ENCODE data around the gene CTIF. TPM values are rescaled to one million over a fixed set of nuclear protein-coding genes. Genes with fewer than 3 reads are reported as not detected.

Gene CTIF
- total and polyA plus RNA-seq, 2 donors, result 1.7 to 11.3 TPM

DNA sequence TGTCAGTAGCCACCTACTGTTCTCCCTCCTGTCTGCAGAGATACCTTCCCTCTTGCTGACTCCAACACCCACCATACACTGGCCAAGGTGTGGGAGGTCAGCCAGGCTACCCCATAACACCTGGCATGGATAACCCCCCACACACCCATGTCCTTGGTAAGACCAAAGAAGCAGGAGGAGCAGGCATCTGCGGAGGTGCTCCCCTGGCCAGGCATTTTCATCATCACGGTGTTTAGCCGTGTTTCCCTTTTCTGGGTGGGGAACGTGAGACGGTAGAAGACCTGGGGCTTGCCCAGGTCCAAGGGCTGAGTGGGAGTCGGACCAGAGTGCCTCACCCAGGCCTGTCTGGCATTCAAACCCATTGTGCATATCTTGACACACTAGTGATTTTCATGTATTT lies 261.6 kb downstream of the CTIF start:
- Histone ChIP-seq H3K36me3 (ENCODE audit: control insufficient read depth in 2 of 2, insufficient read depth in 2 of 2, low read length in 1 of 2) (no peaks in the 10 kb centered on the region), H3K27me3 (ENCODE audit: control insufficient read depth in 2 of 2, insufficient read depth in 1 of 2, low read length in 1 of 2) (no peaks in the 10 kb centered on the region), H3K4me3 (ENCODE audit: low read length in 2 of 2) (no peak overlapping the region), H3K4me1 (ENCODE audit: control insufficient read depth in 2 of 2, insufficient read depth in 2 of 2, low read length in 2 of 2) (no peaks in the 10 kb centered on the region), H3K27ac (ENCODE audit: low read depth in 1 of 2, low read length in 1 of 2) (no peak overlapping the region), H3K9me3 (ENCODE audit: control insufficient read depth in 2 of 2, insufficient read depth in 1 of 2, low read length in 1 of 2) (no peaks in the 10 kb centered on the region)
- DNase-seq (ENCODE audit: low read depth in 6 of 9, low spot score in 9 of 9), result no peak
- 97% methylated on average over 6 of the region's 6 CpGs for WGBS

DNA sequence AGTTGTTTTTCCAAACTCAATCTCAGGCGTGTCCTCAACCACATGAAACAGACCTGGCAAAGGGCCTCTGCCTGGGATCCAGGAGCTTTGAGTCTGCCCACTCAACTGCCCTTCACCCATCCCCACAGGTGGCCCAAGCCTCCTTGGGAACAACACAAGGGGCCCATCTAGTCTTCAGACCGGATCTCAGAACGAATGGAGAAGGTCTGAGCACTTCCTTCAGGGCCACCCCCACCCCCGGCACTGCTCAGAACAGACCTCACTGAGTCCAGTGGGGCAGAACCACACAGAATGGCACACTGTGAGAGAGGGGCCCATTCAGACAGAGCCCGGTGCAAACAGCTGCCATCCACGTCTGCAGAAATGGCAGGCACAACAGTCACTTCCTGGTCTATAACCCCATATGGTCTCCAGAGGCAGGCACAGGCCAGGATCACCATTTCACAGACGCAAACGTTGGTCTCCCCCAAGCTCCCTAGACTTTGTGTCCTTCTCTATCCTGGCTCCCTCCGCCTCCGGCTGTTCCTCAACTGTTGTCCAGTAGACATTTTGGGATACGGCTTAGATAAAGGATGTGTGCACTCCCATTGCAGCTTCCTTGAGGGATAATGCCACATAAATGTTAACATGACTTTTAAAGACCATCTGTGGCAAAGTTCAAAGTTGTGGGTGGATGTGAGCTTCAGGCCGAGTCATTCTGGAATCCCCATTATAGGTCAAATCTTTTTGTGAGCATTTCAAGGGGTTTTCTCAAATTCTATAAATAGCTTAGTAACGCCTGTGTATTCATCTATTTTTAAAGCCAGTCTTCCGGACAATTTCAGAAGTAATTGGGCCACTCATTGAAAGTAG lies 262.3 kb downstream of the CTIF start:
- Histone ChIP-seq H3K4me1 (ENCODE audit: control insufficient read depth in 2 of 2, insufficient read depth in 2 of 2, low read length in 2 of 2) (no peaks in the 10 kb centered on the region), H3K9me3 (ENCODE audit: control insufficient read depth in 2 of 2, insufficient read depth in 1 of 2, low read length in 1 of 2) (no peaks in the 10 kb centered on the region), H3K27ac (ENCODE audit: low read depth in 1 of 2, low read length in 1 of 2) (no peak overlapping the region), H3K27me3 (ENCODE audit: control insufficient read depth in 2 of 2, insufficient read depth in 1 of 2, low read length in 1 of 2) (no peaks in the 10 kb centered on the region), H3K4me3 (ENCODE audit: low read length in 2 of 2) (no peak overlapping the region), H3K36me3 (ENCODE audit: control insufficient read depth in 2 of 2, insufficient read depth in 2 of 2, low read length in 1 of 2) (no peaks in the 10 kb centered on the region)
- DNase-seq (ENCODE audit: low read depth in 6 of 9, low spot score in 9 of 9), result no peak
- 93% methylated on average over 14 of the region's 14 CpGs for WGBS

DNA sequence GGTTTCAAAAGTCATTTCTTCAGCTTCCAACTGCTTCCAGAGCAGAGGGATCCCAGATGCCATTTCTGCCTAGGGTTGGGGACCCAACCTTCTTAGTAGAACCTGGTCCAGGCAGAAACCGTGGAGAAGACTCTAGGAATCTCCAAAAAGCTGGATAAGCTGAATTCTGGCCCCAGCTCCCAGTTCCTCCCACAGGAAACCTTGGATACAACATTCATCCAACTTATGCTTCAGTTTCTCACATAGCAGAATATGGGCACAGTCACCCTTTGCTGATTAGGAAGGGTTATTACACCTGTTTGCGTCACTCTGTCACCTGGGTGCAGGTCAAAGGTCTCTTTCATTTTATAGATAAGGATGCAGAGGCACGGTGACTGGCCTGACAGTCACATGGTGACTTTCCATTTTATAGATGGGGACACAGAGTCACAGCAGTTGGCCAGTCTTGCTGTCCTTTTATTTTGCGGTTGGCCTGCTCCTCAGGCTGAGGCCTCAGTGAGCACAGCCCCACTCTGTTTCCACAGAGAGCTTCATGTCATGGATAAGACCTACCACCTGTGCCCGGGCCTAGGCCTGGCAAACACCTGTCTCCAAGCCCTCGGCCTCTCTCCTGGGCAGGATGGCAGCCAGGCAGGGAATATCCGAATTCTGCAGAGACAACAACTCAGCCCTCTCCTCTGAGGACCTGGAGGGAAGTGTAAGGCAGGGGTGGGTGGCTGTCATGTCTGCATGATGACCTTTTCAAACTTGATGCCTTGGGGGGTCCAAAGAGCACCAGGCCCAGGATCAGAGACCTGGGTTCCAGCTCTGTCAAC lies 263.1 kb downstream of the CTIF start:
- no peaks in the 10 kb centered on the region for H3K27me3 ChIP-seq (ENCODE audit: control insufficient read depth in 2 of 2, insufficient read depth in 1 of 2, low read length in 1 of 2)
- peaks cover 0 to 6% of the 10 kb centered on the region in 2 donors for H3K4me1 ChIP-seq (ENCODE audit: control insufficient read depth in 2 of 2, insufficient read depth in 2 of 2, low read length in 2 of 2)
- H3K27ac ChIP-seq (ENCODE audit: low read depth in 1 of 2, low read length in 1 of 2), result no peak overlapping the region
- WGBS, result 95% methylated on average over 7 of the region's 7 CpGs
- H3K9me3 ChIP-seq (ENCODE audit: control insufficient read depth in 2 of 2, insufficient read depth in 1 of 2, low read length in 1 of 2), result no peaks in the 10 kb centered on the region
- no peak overlapping the region for H3K4me3 ChIP-seq (ENCODE audit: low read length in 2 of 2)
- DNase-seq (ENCODE audit: low read depth in 6 of 9, low spot score in 9 of 9), result no peak
- no peaks in the 10 kb centered on the region for H3K36me3 ChIP-seq (ENCODE audit: control insufficient read depth in 2 of 2, insufficient read depth in 2 of 2, low read length in 1 of 2)

DNA sequence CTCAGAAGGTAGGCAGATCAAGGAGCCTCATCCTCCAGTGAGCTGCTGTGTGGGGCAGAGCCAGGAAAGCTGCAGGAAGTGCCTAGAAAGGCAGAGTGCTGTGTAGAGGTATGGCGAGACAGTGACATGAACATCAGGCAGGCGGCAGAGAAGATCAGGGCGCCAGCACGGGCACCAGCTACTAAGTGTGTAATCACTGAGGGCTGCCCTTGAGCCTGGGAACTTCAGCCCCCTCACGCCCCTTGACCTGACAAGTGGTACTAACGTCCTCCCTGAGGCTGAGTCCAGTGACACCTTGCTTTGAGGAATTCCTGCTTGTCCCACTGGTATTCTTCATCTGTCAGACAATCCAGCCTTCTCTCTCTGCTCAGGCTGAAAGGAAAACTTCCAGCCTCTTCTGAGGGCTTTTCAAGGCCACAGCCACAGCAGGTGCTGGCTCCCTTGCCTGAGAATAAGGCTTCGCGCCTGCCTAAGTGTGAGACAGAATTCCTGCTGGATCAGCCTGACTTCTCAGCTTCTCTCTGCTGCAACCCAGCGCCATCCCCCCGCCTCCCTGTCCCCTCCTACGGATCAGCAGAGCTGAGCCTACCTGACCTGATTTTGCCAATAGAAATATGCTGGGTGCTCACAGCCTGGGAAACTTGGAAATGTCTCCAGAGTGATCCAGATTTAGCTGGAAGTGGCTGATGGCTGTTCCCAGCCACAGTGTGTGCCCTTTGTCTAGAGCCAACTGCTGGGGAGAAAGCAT lies 263.9 kb downstream of the CTIF start:
- DNase-seq (ENCODE audit: low read depth in 6 of 9, low spot score in 9 of 9), result no peak
- H3K27me3 ChIP-seq (ENCODE audit: control insufficient read depth in 2 of 2, insufficient read depth in 1 of 2, low read length in 1 of 2), result no peaks in the 10 kb centered on the region
- peaks cover 0 to 8% of the 10 kb centered on the region in 2 donors for H3K4me1 ChIP-seq (ENCODE audit: control insufficient read depth in 2 of 2, insufficient read depth in 2 of 2, low read length in 2 of 2)
- H3K27ac ChIP-seq (ENCODE audit: low read depth in 1 of 2, low read length in 1 of 2), result no peak overlapping the region
- WGBS, result 96% methylated on average over 11 of the region's 11 CpGs
- no peaks in the 10 kb centered on the region for H3K36me3 ChIP-seq (ENCODE audit: control insufficient read depth in 2 of 2, insufficient read depth in 2 of 2, low read length in 1 of 2)
- H3K9me3 ChIP-seq (ENCODE audit: control insufficient read depth in 2 of 2, insufficient read depth in 1 of 2, low read length in 1 of 2), result no peaks in the 10 kb centered on the region
- no peak overlapping the region for H3K4me3 ChIP-seq (ENCODE audit: low read length in 2 of 2)

DNA sequence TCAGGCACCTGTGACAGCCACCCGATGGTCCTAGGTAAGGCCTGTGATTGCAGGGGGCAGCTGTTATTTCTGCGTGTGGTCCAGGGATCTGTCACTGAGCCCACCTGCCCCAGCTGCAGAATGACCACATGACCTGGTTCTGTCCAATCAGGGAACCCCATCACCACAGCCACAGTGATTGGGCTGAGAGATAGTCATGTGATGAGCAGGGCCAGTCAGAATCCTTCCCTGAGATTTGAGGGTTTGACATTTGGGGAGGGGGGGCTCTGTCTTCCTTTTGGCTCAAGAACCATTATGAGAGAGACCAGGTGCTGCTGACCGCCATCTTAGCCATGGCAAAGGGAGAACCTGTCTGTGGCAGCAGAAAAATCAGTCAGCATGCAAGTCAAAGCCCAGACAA lies 264.7 kb downstream of the CTIF start:
- 96% methylated on average over 3 of the region's 3 CpGs for WGBS
- Histone ChIP-seq H3K4me1 (ENCODE audit: control insufficient read depth in 2 of 2, insufficient read depth in 2 of 2, low read length in 2 of 2) (peaks cover 0 to 8% of the 10 kb centered on the region in 2 donors), H3K36me3 (ENCODE audit: control insufficient read depth in 2 of 2, insufficient read depth in 2 of 2, low read length in 1 of 2) (no peaks in the 10 kb centered on the region), H3K4me3 (ENCODE audit: low read length in 2 of 2) (no peak overlapping the region), H3K27ac (ENCODE audit: low read depth in 1 of 2, low read length in 1 of 2) (no peak overlapping the region), H3K9me3 (ENCODE audit: control insufficient read depth in 2 of 2, insufficient read depth in 1 of 2, low read length in 1 of 2) (no peaks in the 10 kb centered on the region), H3K27me3 (ENCODE audit: control insufficient read depth in 2 of 2, insufficient read depth in 1 of 2, low read length in 1 of 2) (no peaks in the 10 kb centered on the region)
- DNase-seq (ENCODE audit: low read depth in 6 of 9, low spot score in 9 of 9), result no peak

DNA sequence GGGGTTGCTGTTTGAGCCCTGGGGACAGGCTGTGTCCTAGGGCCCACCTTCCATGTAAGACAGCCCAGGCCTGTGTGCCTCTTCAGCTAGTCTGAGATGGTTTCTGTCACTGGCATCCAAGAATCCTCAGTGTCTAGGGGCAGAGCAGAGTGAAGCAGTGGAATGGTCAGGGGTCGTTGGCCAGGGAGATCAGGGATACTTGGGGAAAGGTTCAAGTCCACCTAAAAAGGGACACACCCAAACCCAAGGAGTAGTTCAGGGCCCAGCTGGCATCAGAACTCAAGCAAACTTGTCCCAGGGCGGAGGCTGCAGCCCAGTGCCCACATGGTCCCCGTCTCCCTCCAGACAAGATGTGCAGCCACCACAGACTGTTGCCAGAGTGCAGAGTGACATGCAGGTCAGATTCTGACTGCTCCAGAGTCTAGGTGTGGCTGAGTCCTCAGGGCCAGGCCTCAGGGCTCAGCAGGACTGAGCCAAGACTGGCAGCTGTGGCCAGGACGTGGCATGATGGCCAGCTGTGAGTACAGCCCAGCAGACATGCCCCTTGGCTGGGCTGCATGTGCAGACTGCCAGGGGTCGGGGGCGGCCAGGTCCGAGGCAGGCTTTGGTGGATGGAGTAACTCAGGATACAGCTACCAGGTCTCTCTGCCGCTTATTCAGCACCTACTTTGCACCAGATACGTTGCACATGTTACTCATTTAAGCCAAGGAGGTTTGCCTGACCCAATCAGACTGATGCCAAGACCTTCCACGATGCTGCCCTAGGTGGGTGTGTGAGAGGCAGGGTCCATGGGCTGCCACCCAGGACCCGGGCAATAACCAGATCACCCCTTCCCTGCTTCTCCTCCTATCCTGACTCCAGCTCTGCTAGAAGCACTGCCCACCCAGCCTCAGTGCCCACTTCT lies 265.4 kb downstream of the CTIF start:
- WGBS, result 96% methylated on average over 11 of the region's 11 CpGs
- no peaks in the 10 kb centered on the region for H3K27me3 ChIP-seq (ENCODE audit: control insufficient read depth in 2 of 2, insufficient read depth in 1 of 2, low read length in 1 of 2)
- no peak overlapping the region for H3K4me3 ChIP-seq (ENCODE audit: low read length in 2 of 2)
- peaks cover 0 to 8% of the 10 kb centered on the region in 2 donors for H3K4me1 ChIP-seq (ENCODE audit: control insufficient read depth in 2 of 2, insufficient read depth in 2 of 2, low read length in 2 of 2)
- H3K27ac ChIP-seq (ENCODE audit: low read depth in 1 of 2, low read length in 1 of 2), result no peak overlapping the region
- H3K9me3 ChIP-seq (ENCODE audit: control insufficient read depth in 2 of 2, insufficient read depth in 1 of 2, low read length in 1 of 2), result no peaks in the 10 kb centered on the region
- DNase-seq (ENCODE audit: low read depth in 6 of 9, low spot score in 9 of 9), result no peak
- no peaks in the 10 kb centered on the region for H3K36me3 ChIP-seq (ENCODE audit: control insufficient read depth in 2 of 2, insufficient read depth in 2 of 2, low read length in 1 of 2)

DNA sequence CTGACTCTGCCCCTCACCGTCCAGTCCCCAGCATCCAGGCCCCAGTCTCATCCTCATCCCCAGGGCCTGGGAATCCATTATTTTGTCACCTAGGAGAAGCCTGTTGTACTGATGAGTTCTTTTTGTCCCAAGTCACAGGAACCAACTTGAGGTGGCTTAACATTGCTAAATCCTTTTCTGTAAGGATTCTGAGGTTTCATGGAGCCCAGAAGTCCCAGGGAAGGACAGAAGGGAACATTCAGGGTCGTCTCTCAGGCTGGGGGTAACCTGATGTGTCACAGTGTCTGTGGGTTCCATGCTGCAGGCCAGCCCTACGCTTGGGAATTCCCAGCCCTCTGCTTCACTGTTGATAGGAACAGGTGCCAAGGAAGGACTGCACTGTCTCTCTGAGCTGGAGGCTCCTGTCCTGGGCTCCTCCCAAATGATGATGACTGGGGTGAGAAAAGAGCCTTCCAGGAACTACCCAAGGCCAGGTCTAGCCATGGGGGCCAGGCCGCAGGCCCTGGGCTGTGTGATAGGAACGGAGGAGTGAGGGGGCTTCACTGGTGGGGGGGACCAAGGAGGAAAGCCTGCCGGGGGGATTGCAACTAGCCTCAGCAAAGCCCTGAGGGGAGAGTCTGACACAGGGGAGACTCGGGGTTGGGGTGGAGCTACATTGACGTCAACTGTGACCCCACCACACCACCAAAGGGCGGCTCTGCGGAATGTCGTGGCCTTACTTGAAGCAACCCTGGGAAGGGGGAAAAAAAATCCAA lies 266.2 kb downstream of the CTIF start:
- DNase-seq (ENCODE audit: low read depth in 6 of 9, low spot score in 9 of 9), result no peak
- Histone ChIP-seq H3K27ac (ENCODE audit: low read depth in 1 of 2, low read length in 1 of 2) (no peak overlapping the region), H3K4me3 (ENCODE audit: low read length in 2 of 2) (no peak overlapping the region), H3K27me3 (ENCODE audit: control insufficient read depth in 2 of 2, insufficient read depth in 1 of 2, low read length in 1 of 2) (no peaks in the 10 kb centered on the region), H3K9me3 (ENCODE audit: control insufficient read depth in 2 of 2, insufficient read depth in 1 of 2, low read length in 1 of 2) (no peaks in the 10 kb centered on the region), H3K4me1 (ENCODE audit: control insufficient read depth in 2 of 2, insufficient read depth in 2 of 2, low read length in 2 of 2) (peaks cover 0 to 8% of the 10 kb centered on the region in 2 donors), H3K36me3 (ENCODE audit: control insufficient read depth in 2 of 2, insufficient read depth in 2 of 2, low read length in 1 of 2) (no peaks in the 10 kb centered on the region)
- 98% methylated on average over 11 of the region's 11 CpGs for WGBS

Data from thymus (tissue), 11 donors.